ENCODE data around the gene TIPRL.

DNA sequence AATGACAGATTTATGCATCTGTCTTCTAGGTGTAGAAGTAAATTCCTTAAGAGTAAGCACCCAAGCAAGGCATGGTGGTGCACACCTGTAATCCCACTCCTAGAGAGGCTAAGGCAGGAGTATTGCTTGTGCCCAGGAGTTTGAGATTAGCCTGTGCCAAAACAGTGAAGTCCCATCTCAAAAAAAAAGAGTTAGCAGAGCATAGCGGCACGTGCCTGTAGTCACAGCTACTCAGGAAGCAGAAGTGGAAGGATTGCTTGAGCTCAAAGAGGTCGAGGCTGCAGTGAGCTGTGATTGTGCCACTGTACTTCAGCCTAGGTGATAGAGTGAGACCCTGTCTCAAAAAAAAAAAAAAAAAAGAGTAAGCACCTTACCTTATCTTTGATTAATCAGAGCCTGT, 15.1 kb upstream of the TIPRL start:
- TF ChIP-seq EP300 (IDR thresholded peaks at IDR 0.05), result no peak
- TF ChIP-seq, protein P1, sequence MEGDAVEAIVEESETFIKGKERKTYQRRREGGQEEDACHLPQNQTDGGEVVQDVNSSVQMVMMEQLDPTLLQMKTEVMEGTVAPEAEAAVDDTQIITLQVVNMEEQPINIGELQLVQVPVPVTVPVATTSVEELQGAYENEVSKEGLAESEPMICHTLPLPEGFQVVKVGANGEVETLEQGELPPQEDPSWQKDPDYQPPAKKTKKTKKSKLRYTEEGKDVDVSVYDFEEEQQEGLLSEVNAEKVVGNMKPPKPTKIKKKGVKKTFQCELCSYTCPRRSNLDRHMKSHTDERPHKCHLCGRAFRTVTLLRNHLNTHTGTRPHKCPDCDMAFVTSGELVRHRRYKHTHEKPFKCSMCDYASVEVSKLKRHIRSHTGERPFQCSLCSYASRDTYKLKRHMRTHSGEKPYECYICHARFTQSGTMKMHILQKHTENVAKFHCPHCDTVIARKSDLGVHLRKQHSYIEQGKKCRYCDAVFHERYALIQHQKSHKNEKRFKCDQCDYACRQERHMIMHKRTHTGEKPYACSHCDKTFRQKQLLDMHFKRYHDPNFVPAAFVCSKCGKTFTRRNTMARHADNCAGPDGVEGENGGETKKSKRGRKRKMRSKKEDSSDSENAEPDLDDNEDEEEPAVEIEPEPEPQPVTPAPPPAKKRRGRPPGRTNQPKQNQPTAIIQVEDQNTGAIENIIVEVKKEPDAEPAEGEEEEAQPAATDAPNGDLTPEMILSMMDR (IDR thresholded peaks at IDR 0.05), result no peak
- no peak for TF ChIP-seq POLR2A (IDR thresholded peaks at IDR 0.05)
